ENCODE data around the gene BCAS3. TPM values are rescaled to one million over a fixed set of nuclear protein-coding genes. Genes with fewer than 3 reads are reported as not detected.

The BCAS3 gene
- total RNA-seq, 1 experiment from 2014 or later = 12.2 TPM

DNA sequence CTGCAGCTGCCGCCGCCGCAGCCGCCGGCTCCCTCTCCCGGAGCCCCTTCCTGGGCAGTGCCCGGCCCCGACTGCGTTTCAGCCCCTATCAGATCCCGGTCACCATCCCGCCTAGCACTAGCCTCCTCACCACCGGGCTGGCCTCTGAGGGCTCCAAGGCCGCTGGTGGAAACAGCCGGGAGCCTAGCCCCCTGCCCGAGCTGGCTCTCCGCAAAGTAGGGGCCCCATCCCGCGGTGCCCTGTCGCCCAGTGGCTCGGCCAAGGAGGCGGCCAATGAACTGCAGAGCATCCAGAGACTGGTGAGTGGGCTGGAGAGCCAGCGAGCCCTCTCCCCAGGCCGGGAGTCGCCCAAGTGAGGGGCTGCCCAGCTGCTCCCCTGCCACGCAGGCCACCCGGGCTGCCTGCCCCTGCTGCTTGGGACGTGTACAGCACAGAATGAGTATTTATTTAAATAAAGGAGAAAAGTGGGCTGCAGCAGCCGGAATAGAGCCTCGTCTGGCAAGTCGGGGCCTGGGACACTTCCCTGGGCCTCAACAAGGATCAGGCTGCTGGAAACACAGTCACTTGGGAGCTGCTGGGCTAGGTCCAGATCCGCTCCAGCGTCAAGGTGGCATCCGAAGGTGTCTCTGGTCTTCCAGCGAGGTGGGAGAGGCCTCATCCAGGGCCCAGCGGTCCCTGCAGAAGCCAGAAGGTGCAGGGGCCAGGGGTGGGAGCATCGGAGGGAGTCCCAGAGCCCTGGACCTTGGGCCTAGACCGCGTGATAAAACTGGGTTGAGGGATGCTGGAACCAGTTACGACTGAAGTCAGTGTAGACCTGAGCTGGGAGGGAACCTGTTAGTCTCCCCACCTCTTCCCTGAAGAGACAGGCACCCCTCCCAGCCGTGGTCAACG, 730.7 kb downstream of the BCAS3 start:
- Histone ChIP-seq H3K27me3 (no peaks in the 10 kb centered on the region), H3K9me3 (no peaks in the 10 kb centered on the region), H3K4me3 (peak overlapping the region; percentile 51), H3K36me3 (peaks cover 9% of the 10 kb centered on the region)
- DNase-seq = no peak

DNA sequence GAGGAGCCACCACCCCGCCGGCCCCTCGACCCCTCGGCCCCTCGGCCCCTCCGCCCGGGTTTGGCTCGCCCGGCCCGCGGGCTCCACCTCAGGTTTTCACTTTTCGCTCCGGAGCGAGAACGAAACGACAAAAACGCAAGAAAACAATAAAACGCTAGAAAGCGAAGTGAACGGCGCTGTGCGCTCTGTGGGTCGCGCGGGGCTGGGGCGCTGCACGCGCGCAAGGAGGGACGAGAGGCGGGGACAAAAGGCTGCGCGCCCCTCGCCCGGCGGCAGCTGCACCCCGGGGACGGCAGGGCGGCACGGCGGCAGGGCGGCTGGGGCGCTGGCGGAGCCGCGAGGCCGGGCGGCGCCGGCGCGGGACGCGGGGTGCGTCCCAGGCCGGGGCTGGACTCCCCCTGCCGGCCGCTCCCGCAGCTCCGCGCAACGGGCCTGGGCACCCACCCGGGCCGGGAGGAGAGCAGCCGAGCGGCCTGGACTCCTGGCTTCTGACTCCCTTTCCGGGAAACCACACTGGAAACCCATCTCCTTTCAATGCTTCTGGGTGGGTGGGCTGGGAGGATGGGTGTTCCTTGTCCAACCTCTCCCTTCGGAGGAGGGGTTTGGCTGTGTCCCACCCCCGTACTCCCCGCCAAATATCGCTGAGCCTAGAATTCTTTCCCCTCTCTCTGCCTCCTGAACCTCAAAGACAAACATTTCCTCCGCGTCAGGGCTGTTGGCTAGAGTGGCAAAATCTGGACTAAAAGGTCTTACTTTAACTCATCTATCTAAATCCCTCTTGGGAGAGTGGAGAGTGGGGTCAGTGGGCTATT, 731.9 kb downstream of the BCAS3 start:
- Histone ChIP-seq H3K27me3 (no peaks in the 10 kb centered on the region), H3K4me3 (peak overlapping the region; percentile 51), H3K36me3 (peaks cover 4% of the 10 kb centered on the region; the same call in 1 of the 2 replicates), H3K9me3 (no peaks in the 10 kb centered on the region)
- peak; percentile 80 for DNase-seq

DNA sequence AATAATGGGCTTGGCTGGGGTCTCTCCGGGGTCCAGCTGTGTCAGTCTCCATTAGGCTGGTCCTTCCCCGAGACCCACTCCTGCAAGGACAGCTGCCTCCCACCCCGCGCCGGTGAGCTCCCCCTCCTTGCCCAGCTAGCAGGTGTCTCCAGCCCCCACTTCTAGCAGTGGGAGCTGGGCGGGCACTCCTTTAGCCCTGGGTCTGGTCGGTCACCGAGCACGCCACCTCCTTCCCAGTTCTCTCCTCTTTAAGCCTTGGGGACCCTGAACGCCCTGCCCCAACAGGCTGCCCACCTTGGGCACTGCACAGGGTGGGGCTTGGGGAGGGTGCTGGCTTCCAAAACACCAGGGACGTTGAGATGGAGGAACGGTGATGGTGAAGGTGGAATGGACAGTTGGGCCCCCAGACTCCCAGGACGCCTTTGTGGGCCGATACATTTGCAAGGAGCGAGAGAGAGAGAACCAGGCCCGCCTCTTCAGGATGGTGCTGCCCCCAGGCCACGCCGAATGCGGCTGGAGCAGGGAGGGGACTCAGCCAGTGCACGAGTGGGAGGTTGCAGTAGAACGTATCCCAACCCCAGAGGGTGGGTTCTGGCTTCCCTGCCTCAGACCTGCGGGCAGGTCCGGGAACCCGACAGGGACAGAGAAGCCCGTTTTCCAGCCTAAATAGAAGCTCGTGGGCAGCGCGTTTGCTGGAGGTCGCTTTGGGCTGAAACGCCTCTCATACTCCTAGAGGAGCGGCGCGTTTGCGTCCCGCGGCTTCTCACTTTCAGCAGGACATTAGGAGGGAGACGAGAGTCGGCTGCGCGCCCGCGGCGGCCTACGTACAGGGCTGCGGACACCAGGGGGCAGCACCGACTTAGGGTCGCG, 732.7 kb downstream of the BCAS3 start:
- Histone ChIP-seq H3K36me3 (no peaks in the 10 kb centered on the region; the same call in 1 of the 2 replicates), H3K9me3 (no peaks in the 10 kb centered on the region), H3K27me3 (no peaks in the 10 kb centered on the region), H3K4me3 (peak overlapping the region; percentile 63)
- DNase-seq = peak; percentile 91

- Histone ChIP-seq H3K36me3 (no peaks in the 10 kb centered on the region; the same call in 1 of the 2 replicates), H3K9me3 (no peaks in the 10 kb centered on the region), H3K4me3 (peak overlapping the region; percentile 63), H3K27me3 (no peaks in the 10 kb centered on the region)
- no peak for DNase-seq
Measured at GRCh38 chr17:61411011-61411260, 733.3 kb downstream of the BCAS3 start.

DNA sequence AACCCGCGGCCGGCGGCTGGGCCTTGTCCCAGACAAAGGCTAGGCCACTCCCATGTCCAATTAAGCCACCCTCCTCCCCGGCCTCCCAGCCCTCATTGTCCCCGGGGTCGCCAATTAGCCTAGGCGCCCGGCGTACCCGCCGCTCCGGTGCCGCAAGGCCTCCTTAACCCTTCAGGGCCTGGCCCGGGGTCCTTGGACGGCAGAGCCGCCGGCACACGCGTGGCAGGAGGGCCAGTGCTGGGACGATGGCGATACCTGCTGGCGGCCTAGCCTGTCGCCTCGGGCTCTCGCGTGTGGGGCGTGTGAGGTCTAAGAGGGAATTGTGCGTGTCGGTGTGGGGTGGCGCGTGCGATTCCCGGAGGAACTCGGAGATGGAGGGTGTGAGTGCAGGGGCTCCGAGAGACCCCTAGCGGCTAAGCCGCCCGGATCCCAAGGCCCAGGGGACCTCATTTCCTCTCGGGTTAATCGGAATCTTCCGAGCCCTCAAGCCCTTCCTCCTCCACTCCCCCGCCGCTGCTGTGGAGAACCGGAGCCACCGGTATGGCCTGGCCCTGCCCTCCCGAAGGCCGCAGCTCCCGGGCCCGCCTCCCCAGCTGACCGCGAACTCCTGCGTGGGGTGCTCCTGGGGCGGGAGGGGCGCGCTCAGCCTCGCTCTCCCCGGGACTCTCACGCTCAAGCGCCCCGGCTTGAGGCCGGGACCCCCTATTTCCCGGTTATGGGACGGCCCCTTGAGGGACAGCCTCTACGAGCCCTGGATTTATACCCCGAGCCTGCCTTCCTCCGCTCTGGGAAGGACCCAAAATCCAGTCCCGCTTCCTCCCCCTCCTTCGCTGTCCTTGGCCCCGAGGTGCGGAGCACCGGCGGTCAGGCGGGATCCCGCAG, 733.9 kb downstream of the BCAS3 start:
- DNase-seq = peak; percentile 81
- no peaks in the 10 kb centered on the region for H3K9me3 ChIP-seq
- H3K36me3 ChIP-seq = no peaks in the 10 kb centered on the region; the same call in 1 of the 2 replicates
- no peaks in the 10 kb centered on the region for H3K27me3 ChIP-seq
- H3K4me3 ChIP-seq = peak overlapping the region; percentile 63

GRCh38 chr17:61412143-61412859, 734.6 kb downstream of the BCAS3 start:
- Histone ChIP-seq H3K36me3 (no peaks in the 10 kb centered on the region; the same call in 1 of the 2 replicates), H3K27me3 (no peaks in the 10 kb centered on the region), H3K4me3 (peak overlapping the region; percentile 63), H3K9me3 (no peaks in the 10 kb centered on the region)
- peak; percentile 97 for DNase-seq

GRCh38 chr17:61412860-61413660, 735.4 kb downstream of the BCAS3 start:
- no peaks in the 10 kb centered on the region for H3K27me3 ChIP-seq
- H3K4me3 ChIP-seq = peak overlapping the region; percentile 63
- peak; percentile 53 for DNase-seq
- no peaks in the 10 kb centered on the region; the same call in 1 of the 2 replicates for H3K36me3 ChIP-seq
- no peaks in the 10 kb centered on the region for H3K9me3 ChIP-seq

GRCh38 chr17:61413661-61414126, 736.0 kb downstream of the BCAS3 start:
- no peaks in the 10 kb centered on the region for H3K36me3 ChIP-seq
- H3K27me3 ChIP-seq = no peaks in the 10 kb centered on the region
- no peak for DNase-seq
- H3K9me3 ChIP-seq = no peaks in the 10 kb centered on the region
- peak overlapping the region; percentile 63 for H3K4me3 ChIP-seq

- no peak for DNase-seq
- no peaks in the 10 kb centered on the region for H3K9me3 ChIP-seq
- no peaks in the 10 kb centered on the region for H3K36me3 ChIP-seq
- H3K27me3 ChIP-seq = no peaks in the 10 kb centered on the region
- H3K4me3 ChIP-seq = no peak overlapping the region
Measured at GRCh38 chr17:61414141-61414935, 736.7 kb downstream of the BCAS3 start.

DNA sequence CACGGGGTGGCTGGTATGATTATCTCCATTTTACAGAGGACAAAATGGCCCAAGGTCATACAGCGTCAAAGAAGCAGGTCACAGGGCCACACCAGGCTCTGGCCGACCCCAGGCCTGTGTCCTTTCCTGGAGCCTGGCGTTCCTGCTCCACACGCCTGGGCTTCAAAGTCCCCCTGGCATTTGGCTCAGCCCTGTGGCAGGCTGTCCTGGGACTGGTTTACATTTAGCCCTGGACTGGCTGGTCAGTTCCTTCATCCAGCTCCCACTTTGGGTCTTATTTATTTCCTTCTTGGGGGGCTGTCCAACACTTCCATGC, 737.2 kb downstream of the BCAS3 start:
- Histone ChIP-seq H3K9me3 (no peaks in the 10 kb centered on the region), H3K36me3 (no peaks in the 10 kb centered on the region), H3K27me3 (no peaks in the 10 kb centered on the region), H3K4me3 (no peak overlapping the region)
- DNase-seq = no peak

DNA sequence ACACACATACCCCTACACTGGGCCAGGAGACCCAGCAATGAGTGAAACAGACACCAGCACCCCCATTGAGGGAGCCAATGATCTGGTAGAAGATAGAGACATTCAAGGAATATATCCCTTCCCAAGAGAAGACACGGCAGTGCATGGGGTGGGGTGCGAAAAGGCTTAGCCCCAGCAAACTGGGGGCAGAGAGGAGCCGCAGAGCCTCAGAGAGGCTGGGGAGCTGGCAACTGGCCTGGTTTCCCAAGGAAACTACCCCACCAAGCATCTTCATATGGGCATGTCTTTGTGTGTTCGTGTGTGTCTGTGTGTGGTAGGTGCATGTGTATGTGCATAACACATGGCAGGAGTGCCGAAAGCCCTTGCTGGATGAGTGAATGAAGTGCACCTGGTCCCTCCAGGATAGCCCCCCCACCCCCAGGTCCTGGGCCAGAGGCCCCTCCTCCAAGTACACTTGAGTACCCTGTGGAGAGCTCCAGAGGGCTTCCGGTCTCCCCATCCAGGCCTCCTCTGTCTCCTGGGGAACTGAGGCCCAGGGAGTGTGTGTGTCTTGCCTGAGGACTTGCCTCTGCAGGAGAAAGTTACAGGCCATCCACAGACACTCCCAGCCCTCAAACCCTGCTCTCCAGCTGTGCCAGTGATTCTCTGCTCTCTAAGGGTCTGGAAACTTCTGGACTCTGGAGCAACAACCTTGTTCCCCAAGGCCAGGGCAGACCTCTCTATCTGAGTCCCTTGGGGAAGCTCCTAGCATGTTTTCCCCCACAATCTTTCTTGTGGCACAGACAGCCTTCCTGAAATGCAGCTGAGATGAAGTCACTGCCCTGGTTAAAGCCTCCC, 737.9 kb downstream of the BCAS3 start:
- no peaks in the 10 kb centered on the region for H3K36me3 ChIP-seq
- H3K9me3 ChIP-seq = no peaks in the 10 kb centered on the region
- H3K4me3 ChIP-seq = no peak overlapping the region
- no peaks in the 10 kb centered on the region for H3K27me3 ChIP-seq
- no peak for DNase-seq

DNA sequence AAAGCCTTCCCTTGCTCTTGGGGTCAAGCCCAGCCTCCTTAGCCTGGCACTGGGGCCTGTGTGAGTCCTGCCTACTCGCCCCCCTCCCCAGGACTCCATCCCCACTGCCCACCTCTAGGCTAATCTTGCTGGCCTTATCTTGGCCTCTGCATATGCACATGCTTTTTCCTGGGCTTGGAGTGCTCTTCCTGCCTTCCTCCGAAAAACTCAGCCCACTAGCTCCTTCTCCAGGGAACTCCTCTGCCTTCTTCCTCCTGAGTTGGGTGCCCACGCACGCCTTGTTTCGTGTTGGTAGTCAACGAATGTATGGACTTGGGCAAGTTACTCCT, 738.5 kb downstream of the BCAS3 start:
- H3K9me3 ChIP-seq = no peaks in the 10 kb centered on the region
- no peak for DNase-seq
- 0 out of 2 replicates have a peak, but pooled peaks cover 4% of the 10 kb centered on the region for H3K27me3 ChIP-seq
- H3K36me3 ChIP-seq = no peaks in the 10 kb centered on the region
- no peak overlapping the region for H3K4me3 ChIP-seq

All from MG63 (cell line).